ENCODE measurements around the gene PRPF38A. TPM values are rescaled to one million over a fixed set of nuclear protein-coding genes. Genes with fewer than 3 reads are reported as not detected.
A peak's percentile ranks its signal among the peaks of the same experiment; 100 is the strongest.

Gene PRPF38A
- total RNA-seq, 1 donor = 6.2 TPM

- no peak overlapping the region for H3K27ac ChIP-seq (ENCODE audit: low read depth, low read length)
- DNase-seq (ENCODE audit: insufficient read length, low spot score, missing footprints) = no peak
- no peaks in the 10 kb centered on the region for H3K79me2 ChIP-seq (ENCODE audit: insufficient read depth, low read length)
- H2AFZ ChIP-seq (ENCODE audit: low read length) = no peak overlapping the region
- H3K27me3 ChIP-seq (ENCODE audit: insufficient read depth, low read length) = no peaks in the 10 kb centered on the region
- H3K9me3 ChIP-seq (ENCODE audit: low read depth, low read length) = no peaks in the 10 kb centered on the region
- TF ChIP-seq, protein P1, sequence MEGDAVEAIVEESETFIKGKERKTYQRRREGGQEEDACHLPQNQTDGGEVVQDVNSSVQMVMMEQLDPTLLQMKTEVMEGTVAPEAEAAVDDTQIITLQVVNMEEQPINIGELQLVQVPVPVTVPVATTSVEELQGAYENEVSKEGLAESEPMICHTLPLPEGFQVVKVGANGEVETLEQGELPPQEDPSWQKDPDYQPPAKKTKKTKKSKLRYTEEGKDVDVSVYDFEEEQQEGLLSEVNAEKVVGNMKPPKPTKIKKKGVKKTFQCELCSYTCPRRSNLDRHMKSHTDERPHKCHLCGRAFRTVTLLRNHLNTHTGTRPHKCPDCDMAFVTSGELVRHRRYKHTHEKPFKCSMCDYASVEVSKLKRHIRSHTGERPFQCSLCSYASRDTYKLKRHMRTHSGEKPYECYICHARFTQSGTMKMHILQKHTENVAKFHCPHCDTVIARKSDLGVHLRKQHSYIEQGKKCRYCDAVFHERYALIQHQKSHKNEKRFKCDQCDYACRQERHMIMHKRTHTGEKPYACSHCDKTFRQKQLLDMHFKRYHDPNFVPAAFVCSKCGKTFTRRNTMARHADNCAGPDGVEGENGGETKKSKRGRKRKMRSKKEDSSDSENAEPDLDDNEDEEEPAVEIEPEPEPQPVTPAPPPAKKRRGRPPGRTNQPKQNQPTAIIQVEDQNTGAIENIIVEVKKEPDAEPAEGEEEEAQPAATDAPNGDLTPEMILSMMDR (IDR thresholded peaks at IDR 0.05; ENCODE audit: extremely low read depth, low read depth, low read length) = no peak
- H3K36me3 ChIP-seq (ENCODE audit: insufficient read depth, low read length) = no peaks in the 10 kb centered on the region
- no peaks in the 10 kb centered on the region for H3K4me1 ChIP-seq (ENCODE audit: insufficient read depth, low read length)
- no peaks in the 10 kb centered on the region for H4K20me1 ChIP-seq (ENCODE audit: insufficient read depth, low read length)
- H3K4me3 ChIP-seq (ENCODE audit: insufficient read depth, low read length) = no peak overlapping the region
- no peak overlapping the region for H3K4me2 ChIP-seq (ENCODE audit: insufficient read depth, low read length)
Observed at GRCh38 chr1:52461821-52462220, 57.4 kb downstream of the PRPF38A start.

GRCh38 chr1:52463891-52464290 is 59.5 kb downstream of the PRPF38A start:
- Histone ChIP-seq H3K9me3 (ENCODE audit: low read depth, low read length) (no peaks in the 10 kb centered on the region), H3K79me2 (ENCODE audit: insufficient read depth, low read length) (no peaks in the 10 kb centered on the region), H3K4me1 (ENCODE audit: insufficient read depth, low read length) (no peaks in the 10 kb centered on the region), H3K4me3 (ENCODE audit: insufficient read depth, low read length) (no peak overlapping the region), H3K27me3 (ENCODE audit: insufficient read depth, low read length) (no peaks in the 10 kb centered on the region), H3K27ac (ENCODE audit: low read depth, low read length) (no peak overlapping the region), H3K4me2 (ENCODE audit: insufficient read depth, low read length) (no peak overlapping the region), H4K20me1 (ENCODE audit: insufficient read depth, low read length) (no peaks in the 10 kb centered on the region), H2AFZ (ENCODE audit: low read length) (no peak overlapping the region), H3K36me3 (ENCODE audit: insufficient read depth, low read length) (no peaks in the 10 kb centered on the region)
- TF ChIP-seq, protein P1 (IDR thresholded peaks at IDR 0.05; ENCODE audit: extremely low read depth, low read depth, low read length) = no peak
- DNase-seq (ENCODE audit: insufficient read length, low spot score, missing footprints) = peak; percentile 13

GRCh38 chr1:52469108-52469507 is 64.7 kb downstream of the PRPF38A start:
- Histone ChIP-seq H3K4me3 (ENCODE audit: insufficient read depth, low read length) (no peak overlapping the region), H3K4me1 (ENCODE audit: insufficient read depth, low read length) (no peaks in the 10 kb centered on the region), H3K79me2 (ENCODE audit: insufficient read depth, low read length) (no peaks in the 10 kb centered on the region), H3K36me3 (ENCODE audit: insufficient read depth, low read length) (no peaks in the 10 kb centered on the region), H4K20me1 (ENCODE audit: insufficient read depth, low read length) (no peaks in the 10 kb centered on the region), H3K4me2 (ENCODE audit: insufficient read depth, low read length) (no peak overlapping the region), H3K27me3 (ENCODE audit: insufficient read depth, low read length) (no peaks in the 10 kb centered on the region), H3K27ac (ENCODE audit: low read depth, low read length) (no peak overlapping the region), H2AFZ (ENCODE audit: low read length) (no peak overlapping the region), H3K9me3 (ENCODE audit: low read depth, low read length) (no peaks in the 10 kb centered on the region)
- DNase-seq (ENCODE audit: insufficient read length, low spot score, missing footprints) = no peak
- TF ChIP-seq, protein P1 (IDR thresholded peaks at IDR 0.05; ENCODE audit: extremely low read depth, low read depth, low read length) = no peak

Other genes with a start within 250 kb of the PRPF38A start
- 39.8 and 41.6 TPM in 2 replicates for gene CC2D1B, start 38.4 kb upstream of the PRPF38A start, total RNA-seq
- gene ORC1, start 179 bp upstream of the PRPF38A start, total RNA-seq = 0.72 and 1.2 TPM in 2 replicates
- 42.1 and 44.2 TPM in 2 replicates for gene TUT4, start 148.5 kb downstream of the PRPF38A start, total RNA-seq
- gene GPX7, start 197.8 kb downstream of the PRPF38A start, total RNA-seq = 73.5 and 74.0 TPM in 2 replicates
- not detected in 2 replicates for gene SHISAL2A, start 228.6 kb downstream of the PRPF38A start, total RNA-seq

All from osteoblast (primary cell).